H7 (cell line): Measurements from ENCODE around the gene PLD5. TPM values are rescaled to one million over a fixed set of nuclear protein-coding genes. Genes with fewer than 3 reads are reported as not detected.

Source experiments
- DNase-seq: peaks from one replicate; pipeline ENCODE4 v3.0.0; 2012
- H3K27me3 ChIP-seq: 2 replicates; pipeline ENCODE4 v1.6.0; 2011; ENCODE audit warnings: mild to moderate bottlenecking, low read length; ENCODE audit not compliant: control insufficient read depth, insufficient read depth
- H3K36me3 ChIP-seq: replicated peaks from 2 replicates; pipeline ENCODE4 v1.5.1; 2011; ENCODE audit warnings: low read length; ENCODE audit not compliant: control insufficient read depth, insufficient read depth
- H3K4me3 ChIP-seq: 2 replicates; pipeline ENCODE4 v1.5.1; 2011; ENCODE audit warnings: low read depth, mild to moderate bottlenecking, control low read depth, low read length, moderate library complexity; ENCODE audit not compliant: insufficient read depth
- total RNA-seq: library from RNA; depleted of rRNA; stranded (reverse); fragments of >200 nt; shearing (Covaris generic); gene quantifications from 2 replicates; pipeline ENCODE4 v1.2.3, GENCODE V29; 2014

The PLD5 gene
- total RNA-seq, 1 experiment from 2014 or later: 1.1 TPM

DNA sequence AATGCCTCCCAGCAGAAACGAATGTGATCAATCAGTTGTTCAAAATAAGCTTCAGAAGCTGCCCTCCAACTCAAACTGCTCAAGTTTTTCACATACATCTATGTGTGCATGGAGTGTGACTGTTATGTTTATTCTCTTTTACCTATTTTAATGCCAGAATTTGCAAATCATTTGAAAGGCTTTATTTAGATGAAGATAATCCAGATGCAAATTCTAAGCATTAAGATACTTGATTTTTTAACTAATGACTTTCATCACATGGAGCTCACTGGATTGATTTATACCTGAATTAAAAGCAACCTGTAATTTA is 69.5 kb downstream of the PLD5 start:
- Histone ChIP-seq H3K4me3 (no peak overlapping the region), H3K27me3 (no peaks in the 10 kb centered on the region), H3K36me3 (no peaks in the 10 kb centered on the region)
- no peak for DNase-seq

DNA sequence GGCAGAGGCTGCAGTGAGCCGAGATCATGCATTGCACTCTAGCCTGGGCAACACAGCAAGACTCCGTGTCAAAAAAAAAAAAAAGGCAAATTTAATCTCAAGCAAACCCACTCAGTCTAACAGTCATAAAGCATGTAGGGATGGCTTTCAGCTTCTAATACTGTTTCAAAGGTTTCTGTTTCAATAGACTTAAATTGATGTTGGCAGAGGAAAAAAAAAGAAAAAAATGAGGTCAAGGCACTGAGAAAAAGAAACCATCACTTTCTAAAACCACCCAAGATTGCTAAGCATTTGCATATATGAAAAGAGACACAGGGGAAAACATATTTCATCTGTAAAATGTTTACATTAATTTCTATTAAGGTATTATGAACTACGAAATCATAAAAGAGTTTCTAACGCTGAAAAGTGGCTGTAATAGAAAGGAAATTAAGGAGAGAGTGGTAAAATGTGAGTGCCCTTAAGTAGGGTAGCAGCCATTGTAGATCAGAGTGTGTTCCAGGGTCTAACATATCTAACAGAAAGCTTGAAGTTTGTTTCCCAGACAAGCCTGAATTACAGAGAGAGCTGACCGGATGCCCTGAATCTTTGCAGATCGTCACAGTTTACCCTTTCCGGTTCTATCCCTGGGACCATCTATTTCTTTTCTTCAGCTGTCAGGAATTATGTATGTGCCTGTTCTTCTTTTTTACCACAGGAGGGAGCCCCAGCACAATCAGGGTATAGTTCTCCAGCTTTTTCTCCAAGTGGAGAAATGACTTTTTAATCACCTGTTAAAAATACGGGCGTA is 70.0 kb downstream of the PLD5 start:
- Histone ChIP-seq H3K4me3 (no peak overlapping the region), H3K36me3 (no peaks in the 10 kb centered on the region), H3K27me3 (no peaks in the 10 kb centered on the region)
- peak; percentile 56 for DNase-seq

DNA sequence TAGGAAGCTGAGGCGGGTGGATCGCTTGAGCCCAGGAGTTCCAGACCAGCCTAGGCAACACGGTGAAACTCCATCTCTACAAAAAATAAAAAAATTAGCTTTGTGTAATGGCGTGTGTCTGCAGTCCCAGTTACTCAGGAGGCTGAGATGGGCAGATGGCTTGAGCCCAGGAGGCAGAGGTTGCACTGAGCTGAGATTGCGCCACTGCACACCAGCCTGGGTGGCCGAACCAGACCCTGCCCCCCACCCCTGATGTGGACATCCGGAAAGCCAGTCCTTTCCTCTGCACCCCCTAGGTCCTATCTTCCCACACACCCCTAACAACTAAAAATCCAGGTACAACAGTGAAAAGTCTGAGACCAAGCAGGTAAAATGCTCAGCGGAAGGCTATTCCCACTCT is 71.9 kb downstream of the PLD5 start:
- H3K27me3 ChIP-seq: no peaks in the 10 kb centered on the region
- H3K4me3 ChIP-seq: no peak overlapping the region
- DNase-seq: no peak
- no peaks in the 10 kb centered on the region for H3K36me3 ChIP-seq

DNA sequence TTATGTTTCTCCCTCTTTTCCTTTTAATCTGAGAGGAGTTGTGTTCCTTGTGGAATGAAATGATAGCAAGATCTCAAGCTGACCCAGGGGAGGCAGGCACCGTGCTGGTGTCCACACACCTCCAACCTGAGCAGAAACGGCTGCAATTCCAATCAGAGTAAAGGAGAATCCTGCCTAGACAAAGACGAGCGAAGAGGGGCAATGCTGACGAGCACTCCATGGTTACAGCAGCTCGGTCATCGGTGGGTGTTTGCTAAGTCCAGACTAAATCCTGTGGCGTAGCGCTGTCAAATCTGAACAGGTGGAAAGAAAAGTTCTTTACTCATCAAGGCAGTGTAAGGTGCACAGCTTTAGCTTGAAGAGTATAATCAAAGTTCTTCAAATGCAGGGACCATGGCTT is 74.8 kb downstream of the PLD5 start:
- H3K4me3 ChIP-seq: no peak overlapping the region
- H3K27me3 ChIP-seq: no peaks in the 10 kb centered on the region
- H3K36me3 ChIP-seq: no peaks in the 10 kb centered on the region
- DNase-seq: no peak

DNA sequence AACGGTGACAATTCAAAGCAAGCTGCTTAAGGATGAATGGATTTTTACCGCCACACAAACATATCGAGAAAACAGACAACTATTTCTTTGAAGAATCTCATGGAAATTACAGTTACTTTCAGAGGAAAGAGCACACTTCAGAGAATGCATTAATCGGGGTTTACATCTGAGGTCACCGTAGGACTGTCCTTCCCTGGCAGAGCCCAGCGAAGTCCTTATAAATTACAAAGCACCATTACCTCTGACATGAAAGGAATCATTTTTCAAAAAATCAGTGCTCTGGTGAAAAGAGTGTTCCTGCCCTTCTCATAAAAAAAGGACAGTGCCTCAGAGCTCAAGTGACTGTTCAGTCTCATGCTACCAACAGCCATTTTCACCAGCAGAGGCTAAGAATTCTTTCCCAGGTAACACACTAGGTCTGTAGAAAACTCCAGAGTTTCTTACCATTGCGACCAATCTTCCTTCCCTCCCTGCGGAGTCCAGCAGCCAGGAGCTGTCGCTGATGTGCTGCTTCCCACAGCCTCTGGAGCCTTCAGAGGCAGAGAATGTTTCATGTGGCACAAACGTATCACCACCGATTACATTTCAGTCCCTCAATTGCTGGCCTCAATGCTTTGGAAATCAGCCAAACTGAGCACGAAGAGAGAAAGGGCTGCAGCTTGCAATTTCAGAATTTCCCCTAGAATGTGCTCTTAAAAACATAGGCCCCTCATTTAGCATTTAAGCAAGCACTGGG is 75.4 kb downstream of the PLD5 start:
- Histone ChIP-seq H3K27me3 (no peaks in the 10 kb centered on the region), H3K36me3 (no peaks in the 10 kb centered on the region), H3K4me3 (no peak overlapping the region)
- DNase-seq: peak; percentile 14

DNA sequence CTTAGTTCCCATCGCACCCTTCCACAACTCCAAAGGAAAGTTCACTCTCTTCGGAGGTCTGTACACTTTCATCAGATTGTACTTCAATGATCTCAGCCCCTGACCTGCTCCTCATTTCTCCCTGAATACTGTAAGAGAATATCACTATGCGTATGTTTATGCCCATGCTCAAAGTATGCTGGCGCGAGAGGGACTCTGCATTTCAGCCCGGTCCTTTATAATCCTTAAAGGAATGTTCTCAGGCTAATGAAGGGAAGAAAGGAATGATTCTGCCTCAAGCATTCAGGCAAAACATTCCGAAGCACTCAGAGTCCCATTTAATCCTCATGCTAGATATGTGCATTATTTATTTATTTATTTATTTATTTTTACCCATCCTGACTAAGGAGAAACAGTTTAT is 76.8 kb downstream of the PLD5 start:
- Histone ChIP-seq H3K27me3 (no peaks in the 10 kb centered on the region), H3K4me3 (no peak overlapping the region), H3K36me3 (no peaks in the 10 kb centered on the region)
- DNase-seq: peak; percentile 16

DNA sequence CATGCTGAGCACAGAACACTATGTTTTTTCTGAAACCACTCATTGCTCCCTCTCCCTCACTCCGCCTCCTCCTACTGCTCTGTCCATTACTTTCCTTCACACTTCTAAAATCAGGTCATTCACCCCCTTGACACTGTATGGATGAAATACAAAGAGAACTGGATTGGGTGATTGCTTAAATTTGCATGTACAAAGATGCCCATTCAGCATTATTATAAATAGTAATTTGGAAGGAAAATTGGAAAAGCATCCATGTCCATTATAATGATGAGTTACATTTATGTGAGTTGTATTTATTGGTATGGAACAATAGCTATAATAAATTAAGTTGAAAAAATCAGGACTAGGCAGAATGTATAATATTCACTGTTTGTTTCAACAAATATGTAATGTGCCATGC is 83.7 kb downstream of the PLD5 start:
- no peak overlapping the region for H3K4me3 ChIP-seq
- no peaks in the 10 kb centered on the region for H3K27me3 ChIP-seq
- no peaks in the 10 kb centered on the region for H3K36me3 ChIP-seq
- no peak for DNase-seq

DNA sequence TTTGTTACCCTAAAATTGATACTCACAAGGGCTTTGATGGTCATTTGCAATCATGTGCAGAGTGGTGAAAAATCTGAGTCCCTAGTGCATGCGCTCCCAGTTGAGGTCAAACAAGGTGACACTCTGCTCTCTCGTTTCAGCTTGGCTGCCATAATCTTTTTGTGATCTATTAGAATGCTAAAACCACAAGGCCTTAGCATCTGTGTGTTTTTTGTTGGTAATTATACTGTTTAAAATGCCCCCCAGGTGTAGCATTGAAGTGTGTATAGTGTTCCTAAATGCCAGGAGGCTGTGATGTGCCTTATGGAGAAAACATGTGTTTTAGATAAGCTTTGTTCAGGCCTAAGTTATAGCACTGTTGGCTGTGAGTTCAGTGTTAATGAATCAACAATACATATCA is 89.3 kb downstream of the PLD5 start:
- Histone ChIP-seq H3K36me3 (no peaks in the 10 kb centered on the region), H3K4me3 (no peak overlapping the region), H3K27me3 (no peaks in the 10 kb centered on the region)
- no peak for DNase-seq

DNA sequence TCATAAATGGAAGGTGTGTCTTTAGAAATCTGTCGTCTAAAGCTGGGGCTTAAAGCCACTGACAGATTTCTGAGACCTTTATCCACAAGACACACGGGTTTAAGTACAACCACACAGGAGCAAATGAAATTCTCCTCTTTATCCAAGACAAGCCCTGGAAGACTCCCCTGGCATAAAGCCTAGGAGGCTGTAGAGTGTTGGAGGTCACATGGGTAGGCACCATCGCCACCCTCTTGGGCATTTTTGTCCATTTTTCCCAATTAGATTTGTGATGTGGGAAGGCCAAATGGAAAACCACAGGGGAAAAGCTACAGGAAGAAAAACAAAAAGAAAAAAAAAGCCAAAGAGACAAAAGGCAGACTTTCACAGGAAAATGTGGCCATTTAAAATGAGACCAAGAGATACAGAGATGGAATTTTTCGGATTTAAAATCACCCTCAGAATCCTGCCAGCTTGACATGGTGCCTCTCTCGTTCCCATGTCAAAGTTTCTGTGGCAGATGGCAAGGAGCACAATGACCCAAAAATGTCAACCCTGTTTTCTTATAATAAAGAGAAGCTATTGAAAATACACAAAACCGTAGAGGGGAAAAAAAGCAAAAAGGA is 91.9 kb downstream of the PLD5 start:
- no peak overlapping the region for H3K4me3 ChIP-seq
- no peak for DNase-seq
- no peaks in the 10 kb centered on the region for H3K27me3 ChIP-seq
- H3K36me3 ChIP-seq: no peaks in the 10 kb centered on the region

DNA sequence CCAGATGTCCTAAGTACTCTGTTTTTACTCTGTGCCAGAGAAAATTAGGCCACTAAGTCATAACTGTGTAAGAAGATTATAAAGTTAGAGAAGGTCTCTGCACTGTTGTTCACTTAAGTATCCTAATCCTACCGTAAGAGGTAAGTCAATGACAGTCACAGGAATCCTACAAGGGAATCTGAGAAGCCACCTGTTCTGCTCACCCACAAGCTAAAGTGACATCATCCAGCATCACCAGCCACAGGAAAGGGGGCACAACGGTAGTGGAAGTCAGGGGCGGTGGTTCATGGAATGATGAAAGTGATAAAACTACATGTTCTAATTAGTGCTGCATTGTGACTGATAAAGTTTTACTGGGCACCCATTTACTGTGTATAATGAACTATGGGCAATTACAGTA is 92.7 kb downstream of the PLD5 start:
- Histone ChIP-seq H3K27me3 (no peaks in the 10 kb centered on the region), H3K36me3 (no peaks in the 10 kb centered on the region), H3K4me3 (no peak overlapping the region)
- no peak for DNase-seq

DNA sequence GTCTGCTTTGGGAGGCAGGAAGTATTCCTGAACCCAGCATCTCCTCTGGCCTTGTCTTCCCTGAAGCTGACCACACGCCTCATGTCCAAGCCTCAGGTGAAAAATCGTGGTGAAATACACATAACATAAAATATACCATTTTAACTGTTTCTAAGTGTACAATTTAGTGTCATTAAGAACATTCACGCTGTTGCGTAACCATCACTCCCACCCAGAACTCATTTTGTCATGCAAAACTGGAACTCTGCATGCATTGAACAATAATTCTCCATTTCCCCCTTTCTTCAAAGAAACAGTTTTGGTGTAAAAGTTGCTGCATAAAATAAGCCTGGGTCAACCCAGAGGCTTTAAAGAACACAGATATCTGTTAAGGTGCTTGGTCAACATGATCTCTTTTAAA is 93.5 kb downstream of the PLD5 start:
- H3K27me3 ChIP-seq: no peaks in the 10 kb centered on the region
- DNase-seq: no peak
- H3K36me3 ChIP-seq: no peaks in the 10 kb centered on the region

DNA sequence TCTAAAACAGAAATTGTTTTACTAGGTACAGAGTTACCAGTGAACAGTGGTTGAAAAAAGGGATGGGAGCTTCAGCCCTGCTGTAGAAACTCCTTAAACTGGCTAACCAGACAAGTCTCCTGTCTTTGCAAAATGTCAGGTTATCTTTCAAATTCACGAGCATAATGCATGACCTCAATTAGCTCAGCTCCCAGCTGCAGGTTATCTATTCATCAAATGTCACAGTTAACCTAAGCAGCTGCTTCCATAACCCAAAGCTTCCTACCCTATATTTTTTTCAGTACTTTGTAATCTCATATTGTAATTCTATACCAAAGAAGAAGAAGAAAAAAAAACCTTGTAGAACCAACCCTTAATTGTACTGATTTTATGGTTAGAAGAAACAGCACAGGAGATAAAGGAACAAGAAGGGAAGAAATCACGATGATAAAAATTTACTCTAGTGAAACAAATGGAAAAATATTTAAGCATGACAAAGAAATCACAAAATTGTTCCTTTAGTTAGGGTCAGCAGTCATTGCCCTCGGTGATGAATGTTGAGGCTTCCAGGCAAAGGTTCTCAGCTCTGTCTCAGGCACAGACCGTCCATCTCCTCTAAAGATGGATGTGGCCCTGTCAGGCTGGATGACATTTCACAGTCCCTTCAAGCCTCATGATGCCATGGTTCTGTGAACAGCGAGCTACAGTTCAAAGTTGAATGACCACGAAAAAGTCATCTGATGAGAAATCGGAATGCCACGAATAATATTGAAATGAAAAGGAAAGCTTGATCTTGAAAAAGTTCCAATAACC is 95.9 kb downstream of the PLD5 start:
- H3K36me3 ChIP-seq: no peaks in the 10 kb centered on the region
- H3K27me3 ChIP-seq: no peaks in the 10 kb centered on the region
- H3K4me3 ChIP-seq: no peak overlapping the region
- no peak for DNase-seq

More for the DNA sequence above, 93.5 kb downstream of the PLD5 start:
- H3K4me3 ChIP-seq: no peak overlapping the region

DNA sequence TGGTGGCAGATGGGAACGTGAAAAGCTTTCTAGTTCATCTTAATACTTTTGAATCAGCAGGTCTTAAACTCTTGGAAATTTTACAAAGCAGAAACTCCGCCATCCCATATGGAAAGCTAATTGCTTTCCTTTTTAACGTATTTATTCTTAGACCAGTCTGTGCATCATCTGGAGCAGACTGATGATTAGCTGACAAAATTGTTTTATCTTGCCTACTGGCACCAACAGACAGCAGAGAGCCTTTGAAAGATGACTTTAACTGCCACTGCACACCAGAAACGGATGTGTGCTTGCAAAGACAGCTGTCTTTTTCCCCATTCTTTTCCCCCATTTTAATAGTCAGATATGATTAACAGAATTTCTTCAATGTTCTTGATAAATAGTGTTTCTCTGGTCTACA is 97.0 kb downstream of the PLD5 start:
- DNase-seq: no peak
- no peak overlapping the region for H3K4me3 ChIP-seq
- H3K36me3 ChIP-seq: no peaks in the 10 kb centered on the region
- H3K27me3 ChIP-seq: no peaks in the 10 kb centered on the region

DNA sequence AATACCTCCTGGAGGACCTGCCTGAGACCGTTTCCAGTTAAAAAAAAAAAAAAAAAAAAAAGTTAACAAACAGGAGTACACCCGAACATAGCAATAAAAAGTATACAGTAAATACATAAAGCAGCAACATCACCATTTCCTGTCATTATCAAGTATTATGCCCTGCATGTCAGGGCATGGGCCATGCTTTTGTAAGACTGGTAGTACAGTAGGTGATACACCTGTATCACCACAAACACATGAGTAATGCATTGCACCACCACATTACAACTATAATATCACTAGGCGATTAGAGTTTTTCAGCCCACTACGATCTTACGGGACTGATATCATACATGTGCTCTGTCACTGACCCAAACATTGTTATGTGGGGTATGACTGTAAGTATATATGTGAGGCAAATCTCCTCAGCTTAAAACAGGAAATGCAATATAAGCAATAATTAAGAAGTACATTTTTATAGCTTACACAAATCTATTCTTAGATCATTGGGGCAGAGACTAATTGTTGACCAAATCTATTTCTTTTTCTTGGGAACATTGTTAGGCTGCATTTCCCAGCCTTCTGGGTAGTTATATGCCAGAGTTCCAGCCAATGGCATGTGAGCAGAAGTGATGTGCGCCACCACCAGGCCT is 98.1 kb downstream of the PLD5 start:
- DNase-seq: no peak

More for the DNA sequence above, 98.1 kb downstream of the PLD5 start:
- Histone ChIP-seq H3K4me3 (no peak overlapping the region), H3K36me3 (no peaks in the 10 kb centered on the region), H3K27me3 (no peaks in the 10 kb centered on the region)
